ENCODE measurements around the gene PHACTR3.

Gene PHACTR3

DNA sequence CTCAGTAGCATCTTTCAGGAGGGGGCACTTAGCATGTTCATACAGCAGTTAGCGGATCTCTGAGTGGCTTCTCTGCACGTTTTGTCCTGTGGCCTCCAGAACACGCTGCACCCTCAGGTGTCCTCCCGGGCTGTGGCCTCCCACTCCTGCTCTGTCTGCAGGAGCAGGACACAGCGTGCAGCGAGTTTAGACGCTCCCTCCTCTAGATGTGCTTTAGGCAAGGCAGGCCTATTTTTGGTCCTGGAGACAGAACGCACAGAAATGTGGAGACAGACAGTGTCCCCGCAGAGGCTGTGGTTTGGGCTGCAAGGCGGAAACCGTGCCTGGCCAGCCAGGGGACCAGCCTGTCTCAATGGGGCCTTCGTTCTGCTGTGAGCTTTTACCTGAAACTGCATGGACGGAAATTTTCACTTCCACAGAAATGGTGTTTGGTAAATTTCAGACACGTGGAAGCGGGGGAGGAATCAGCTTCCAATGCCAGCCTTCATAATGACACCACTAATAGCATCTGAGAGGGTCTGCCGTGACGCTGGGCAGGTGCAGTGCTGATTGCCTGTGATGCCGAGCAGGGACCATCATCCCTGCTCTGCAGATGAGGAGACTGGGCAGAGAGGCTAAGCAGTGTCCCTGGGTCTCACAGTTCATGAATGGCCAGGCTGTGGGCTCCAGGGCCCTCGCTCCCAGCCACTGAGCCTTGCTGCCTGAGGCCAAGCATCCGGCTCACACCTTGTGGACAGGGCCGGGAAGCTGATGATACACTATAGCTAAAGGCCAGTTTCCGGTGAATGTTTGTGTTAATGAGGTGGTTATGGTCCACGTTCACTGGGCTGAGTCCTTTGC, 208.2 kb downstream of the PHACTR3 start:
- Histone ChIP-seq H3K79me2 (ENCODE audit: control insufficient read depth, low read length) (no peaks in the 10 kb centered on the region), H3K27me3 (ENCODE audit: control insufficient read depth, low read length) (no peaks in the 10 kb centered on the region), H4K20me1 (ENCODE audit: control insufficient read depth, insufficient read depth, low read depth, low read length) (no peaks in the 10 kb centered on the region), H3F3A (ENCODE audit: control insufficient read depth, insufficient read depth) (no peaks in the 10 kb centered on the region), H3K9me3 (ENCODE audit: control insufficient read depth, insufficient read depth, low read length) (no peaks in the 10 kb centered on the region), H3K4me3 (ENCODE audit: low read length) (no peak overlapping the region), H3K4me1 (ENCODE audit: control insufficient read depth, low read length) (no peaks in the 10 kb centered on the region), H3K4me2 (ENCODE audit: low read length) (no peak overlapping the region), H3K27ac (ENCODE audit: low read depth, low read length) (no peak overlapping the region), H3K36me3 (ENCODE audit: control insufficient read depth, low read length) (no peaks in the 10 kb centered on the region), H3K9me2 (replicated peaks; ENCODE audit: control insufficient read depth, low read length) (no peaks in the 10 kb centered on the region)
- no peak for TF ChIP-seq EZH2phosphoT487 (IDR thresholded peaks at IDR 0.05; ENCODE audit: borderline replicate concordance, low read length)
- TF ChIP-seq, protein P1, sequence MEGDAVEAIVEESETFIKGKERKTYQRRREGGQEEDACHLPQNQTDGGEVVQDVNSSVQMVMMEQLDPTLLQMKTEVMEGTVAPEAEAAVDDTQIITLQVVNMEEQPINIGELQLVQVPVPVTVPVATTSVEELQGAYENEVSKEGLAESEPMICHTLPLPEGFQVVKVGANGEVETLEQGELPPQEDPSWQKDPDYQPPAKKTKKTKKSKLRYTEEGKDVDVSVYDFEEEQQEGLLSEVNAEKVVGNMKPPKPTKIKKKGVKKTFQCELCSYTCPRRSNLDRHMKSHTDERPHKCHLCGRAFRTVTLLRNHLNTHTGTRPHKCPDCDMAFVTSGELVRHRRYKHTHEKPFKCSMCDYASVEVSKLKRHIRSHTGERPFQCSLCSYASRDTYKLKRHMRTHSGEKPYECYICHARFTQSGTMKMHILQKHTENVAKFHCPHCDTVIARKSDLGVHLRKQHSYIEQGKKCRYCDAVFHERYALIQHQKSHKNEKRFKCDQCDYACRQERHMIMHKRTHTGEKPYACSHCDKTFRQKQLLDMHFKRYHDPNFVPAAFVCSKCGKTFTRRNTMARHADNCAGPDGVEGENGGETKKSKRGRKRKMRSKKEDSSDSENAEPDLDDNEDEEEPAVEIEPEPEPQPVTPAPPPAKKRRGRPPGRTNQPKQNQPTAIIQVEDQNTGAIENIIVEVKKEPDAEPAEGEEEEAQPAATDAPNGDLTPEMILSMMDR (IDR thresholded peaks at IDR 0.05; ENCODE audit: low read depth, low read length, poor library complexity, severe bottlenecking), result no peak

DNA sequence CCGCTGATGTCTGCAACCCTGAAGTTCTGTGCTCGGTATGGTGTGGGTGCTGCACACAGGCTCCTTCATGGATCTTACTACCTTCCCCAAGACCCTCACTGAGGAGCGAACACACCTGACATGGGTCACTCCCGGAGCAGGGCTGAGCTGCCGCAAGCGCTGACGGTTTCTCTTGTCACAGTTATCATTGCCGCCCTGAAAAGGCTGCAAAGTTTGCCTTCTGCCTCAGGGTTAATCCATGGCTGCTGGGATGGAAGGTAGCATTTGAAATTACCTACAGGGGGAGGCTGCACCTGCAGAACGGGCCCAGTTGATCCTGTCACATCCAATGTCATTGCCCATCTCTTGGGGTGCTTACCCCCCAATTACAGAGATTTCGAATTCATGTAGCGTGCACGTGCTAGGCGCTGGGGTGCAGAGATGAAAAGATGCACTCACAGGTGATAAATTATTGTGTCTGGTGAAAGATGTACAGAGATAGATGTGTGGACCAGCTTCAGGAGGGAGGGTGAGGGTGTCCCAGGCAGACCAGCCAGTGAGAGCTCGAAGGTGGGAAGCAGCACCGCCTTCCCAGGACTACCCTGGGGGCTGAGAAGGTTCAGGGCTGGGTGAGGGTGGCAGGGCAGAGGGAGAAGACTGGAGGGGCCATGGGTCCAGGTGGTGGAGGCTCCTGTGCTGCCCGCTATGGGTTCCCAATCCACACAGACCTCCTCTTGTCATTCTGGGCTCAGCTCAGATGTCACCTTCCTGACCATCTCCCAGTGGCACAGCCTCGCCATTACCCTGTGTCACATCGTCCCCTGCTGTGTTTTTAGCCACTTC, 209.0 kb downstream of the PHACTR3 start:
- Histone ChIP-seq H3K4me2 (ENCODE audit: low read length) (no peak overlapping the region), H3K27ac (ENCODE audit: low read depth, low read length) (no peak overlapping the region), H3K27me3 (ENCODE audit: control insufficient read depth, low read length) (no peaks in the 10 kb centered on the region), H3K79me2 (ENCODE audit: control insufficient read depth, low read length) (no peaks in the 10 kb centered on the region), H3K9me2 (replicated peaks; ENCODE audit: control insufficient read depth, low read length) (no peaks in the 10 kb centered on the region), H3K36me3 (ENCODE audit: control insufficient read depth, low read length) (no peaks in the 10 kb centered on the region), H4K20me1 (ENCODE audit: control insufficient read depth, insufficient read depth, low read depth, low read length) (no peaks in the 10 kb centered on the region), H3K9me3 (ENCODE audit: control insufficient read depth, insufficient read depth, low read length) (no peaks in the 10 kb centered on the region), H3F3A (ENCODE audit: control insufficient read depth, insufficient read depth) (no peaks in the 10 kb centered on the region), H3K4me3 (ENCODE audit: low read length) (no peak overlapping the region), H3K4me1 (ENCODE audit: control insufficient read depth, low read length) (no peaks in the 10 kb centered on the region)
- no peak for TF ChIP-seq EZH2phosphoT487 (IDR thresholded peaks at IDR 0.05; ENCODE audit: borderline replicate concordance, low read length)
- TF ChIP-seq, protein P1 (IDR thresholded peaks at IDR 0.05; ENCODE audit: low read depth, low read length, poor library complexity, severe bottlenecking), result no peak

DNA sequence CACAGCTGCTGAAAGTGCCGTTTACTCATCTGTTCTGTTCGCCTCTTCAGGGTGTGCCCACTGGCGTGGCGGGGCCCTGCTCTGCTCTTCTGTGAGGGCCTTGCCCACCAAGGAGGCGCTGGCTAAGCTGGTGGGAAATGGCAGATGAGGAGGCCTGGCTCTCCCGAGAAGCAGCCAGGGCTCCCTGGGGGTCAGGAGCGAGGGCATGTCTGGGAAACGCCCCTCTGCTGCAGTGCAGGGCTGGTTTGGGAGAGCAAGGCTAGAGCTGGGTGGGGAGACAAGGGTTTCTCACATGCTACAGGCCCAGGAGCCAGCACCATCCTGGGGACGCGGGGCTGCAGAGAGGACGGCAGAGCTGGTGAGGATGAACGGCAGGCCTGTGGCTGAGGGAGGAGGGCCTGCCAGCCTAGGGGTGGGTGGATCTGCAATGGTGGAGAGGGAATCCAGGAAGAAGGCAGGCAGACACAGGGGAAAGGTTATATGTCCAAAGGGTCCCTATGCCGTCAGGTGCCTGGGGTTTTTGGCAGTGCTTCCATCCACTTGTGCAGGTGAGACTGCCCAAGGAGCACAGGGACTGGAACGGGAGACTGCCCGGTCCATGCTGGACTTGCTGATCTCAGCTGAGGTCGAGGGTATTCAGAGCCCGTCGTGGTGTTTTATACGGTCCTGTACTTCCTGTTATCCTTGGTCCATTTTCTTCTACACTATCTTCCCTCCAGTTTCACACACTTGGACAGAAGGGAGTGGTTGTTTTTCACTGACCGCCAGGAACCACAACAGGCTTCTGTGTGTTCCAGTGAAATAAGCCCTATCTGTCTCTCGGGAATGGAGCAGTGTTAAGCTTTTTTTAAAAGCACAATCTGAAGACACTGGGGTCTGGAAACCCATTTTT, 209.9 kb downstream of the PHACTR3 start:
- H3K9me2 ChIP-seq (replicated peaks; ENCODE audit: control insufficient read depth, low read length), result no peaks in the 10 kb centered on the region
- no peak overlapping the region for H3K4me2 ChIP-seq (ENCODE audit: low read length)
- no peaks in the 10 kb centered on the region for H3F3A ChIP-seq (ENCODE audit: control insufficient read depth, insufficient read depth)
- H3K9me3 ChIP-seq (ENCODE audit: control insufficient read depth, insufficient read depth, low read length), result no peaks in the 10 kb centered on the region
- H3K27me3 ChIP-seq (ENCODE audit: control insufficient read depth, low read length), result no peaks in the 10 kb centered on the region
- H3K36me3 ChIP-seq (ENCODE audit: control insufficient read depth, low read length), result no peaks in the 10 kb centered on the region
- no peak for TF ChIP-seq EZH2phosphoT487 (IDR thresholded peaks at IDR 0.05; ENCODE audit: borderline replicate concordance, low read length)
- TF ChIP-seq, protein P1 (IDR thresholded peaks at IDR 0.05; ENCODE audit: low read depth, low read length, poor library complexity, severe bottlenecking), result no peak
- no peak overlapping the region for H3K4me3 ChIP-seq (ENCODE audit: low read length)
- H3K27ac ChIP-seq (ENCODE audit: low read depth, low read length), result no peak overlapping the region
- H3K4me1 ChIP-seq (ENCODE audit: control insufficient read depth, low read length), result no peaks in the 10 kb centered on the region
- H4K20me1 ChIP-seq (ENCODE audit: control insufficient read depth, insufficient read depth, low read depth, low read length), result no peaks in the 10 kb centered on the region
- H3K79me2 ChIP-seq (ENCODE audit: control insufficient read depth, low read length), result no peaks in the 10 kb centered on the region
